HL-60 (cell line): ENCODE measurements around the gene KRT12.

Experiments
- POLR2AphosphoS5 ChIP-seq: IDR thresholded peaks from 2 replicates; pipeline ENCODE4 v1.6.1; 2012; ENCODE audit warnings: low read depth
- SPI1 ChIP-seq: IDR thresholded peaks from 2 replicates; pipeline ENCODE4 v1.6.1; 2012; ENCODE audit warnings: low read depth, mild to moderate bottlenecking, borderline replicate concordance
- TF ChIP-seq, protein P1 (sequence below): IDR thresholded peaks from one replicate; pipeline ENCODE4 v1.5.1; 2011; ENCODE audit warnings: low read length, control low read depth, inconsistent platforms; ENCODE audit not compliant: insufficient read depth

- TF ChIP-seq, protein P1, sequence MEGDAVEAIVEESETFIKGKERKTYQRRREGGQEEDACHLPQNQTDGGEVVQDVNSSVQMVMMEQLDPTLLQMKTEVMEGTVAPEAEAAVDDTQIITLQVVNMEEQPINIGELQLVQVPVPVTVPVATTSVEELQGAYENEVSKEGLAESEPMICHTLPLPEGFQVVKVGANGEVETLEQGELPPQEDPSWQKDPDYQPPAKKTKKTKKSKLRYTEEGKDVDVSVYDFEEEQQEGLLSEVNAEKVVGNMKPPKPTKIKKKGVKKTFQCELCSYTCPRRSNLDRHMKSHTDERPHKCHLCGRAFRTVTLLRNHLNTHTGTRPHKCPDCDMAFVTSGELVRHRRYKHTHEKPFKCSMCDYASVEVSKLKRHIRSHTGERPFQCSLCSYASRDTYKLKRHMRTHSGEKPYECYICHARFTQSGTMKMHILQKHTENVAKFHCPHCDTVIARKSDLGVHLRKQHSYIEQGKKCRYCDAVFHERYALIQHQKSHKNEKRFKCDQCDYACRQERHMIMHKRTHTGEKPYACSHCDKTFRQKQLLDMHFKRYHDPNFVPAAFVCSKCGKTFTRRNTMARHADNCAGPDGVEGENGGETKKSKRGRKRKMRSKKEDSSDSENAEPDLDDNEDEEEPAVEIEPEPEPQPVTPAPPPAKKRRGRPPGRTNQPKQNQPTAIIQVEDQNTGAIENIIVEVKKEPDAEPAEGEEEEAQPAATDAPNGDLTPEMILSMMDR, result no peak
- TF ChIP-seq POLR2AphosphoS5 (no peak), SPI1 (no peak)
These were observed 48.2 kb upstream of the KRT12 start for GRCh38 chr17:40915199-40915661.
